ENCODE measurements around the gene FAR2.
"Not testable (repeated sequence)": the region's sequence is repeated elsewhere in the genome, so short reads cannot be mapped to it uniquely, and the experiment has no call there.

FAR2 gene

DNA sequence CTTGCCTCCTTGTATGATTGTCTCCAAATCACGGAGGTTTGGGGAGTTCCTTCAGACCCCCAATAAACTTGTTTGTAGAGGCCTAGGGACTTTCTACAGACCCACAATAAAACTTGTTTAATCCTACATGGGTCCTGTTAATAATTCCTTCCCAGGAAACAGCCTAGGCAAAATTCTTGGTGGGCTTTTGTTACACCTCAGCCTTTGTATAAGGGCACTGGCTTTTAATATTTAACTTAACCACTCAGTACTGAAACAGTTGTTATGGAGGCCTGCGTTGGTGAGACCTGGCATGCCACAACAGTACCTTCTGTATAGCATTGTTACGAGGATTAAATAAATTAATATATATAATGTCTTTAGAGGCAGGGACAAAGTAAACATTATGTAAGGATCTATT lies 32.7 kb upstream of the FAR2 start:
- CTCF ChIA-PET, result no interaction called here
- TF ChIP-seq FOXA1 (IDR thresholded peaks at IDR 0.05), result no peak
- DNase-seq (ENCODE audit: extremely low spot score), result no peak
- POLR2A ChIA-PET, result no interaction called here

DNA sequence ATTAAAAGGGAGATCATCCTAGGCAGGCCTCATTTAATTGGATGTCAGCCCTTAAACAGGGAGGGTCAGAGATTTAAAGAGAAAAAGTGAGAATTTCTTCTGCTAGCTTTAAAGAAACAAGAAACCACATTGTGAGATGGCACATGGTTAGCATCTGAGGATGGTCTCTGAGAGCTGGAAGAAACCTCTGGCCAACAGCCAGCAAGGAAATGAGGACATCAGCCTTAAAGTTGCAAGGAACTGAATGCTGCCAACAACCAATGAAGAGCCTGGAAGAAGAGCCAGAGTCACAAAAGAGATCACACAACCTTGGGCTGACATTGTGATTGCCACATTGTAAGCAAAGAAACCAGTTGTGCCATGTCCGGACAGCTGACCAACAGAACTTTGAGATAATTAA lies 17.5 kb upstream of the FAR2 start:
- CTCF ChIA-PET, result no interaction called here

DNA sequence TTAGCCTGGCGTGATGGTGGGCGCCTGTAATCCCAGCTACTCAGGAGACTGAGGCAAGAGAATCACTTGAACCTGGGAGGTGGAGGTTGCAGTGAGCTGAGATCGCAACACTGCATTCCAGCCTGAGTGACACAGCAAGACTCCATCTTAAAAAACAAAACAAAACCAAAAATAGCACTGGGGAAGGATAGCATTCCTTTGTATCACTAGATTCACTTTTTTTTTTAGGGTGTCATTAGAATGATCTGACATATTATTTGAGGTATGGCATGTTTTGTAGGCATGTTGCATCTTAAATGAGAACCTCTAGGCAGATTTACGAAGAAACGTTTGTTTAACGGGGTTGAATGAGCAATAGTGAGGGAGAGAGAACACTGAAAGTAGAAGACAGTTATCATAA lies 16.8 kb upstream of the FAR2 start:
- no peak for TF ChIP-seq ARNT (IDR thresholded peaks at IDR 0.05)
- no peak for TF ChIP-seq NFRKB (IDR thresholded peaks at IDR 0.05)
- no peak for TF ChIP-seq SP1 (IDR thresholded peaks at IDR 0.05)
- DNase-seq (ENCODE audit: extremely low spot score), result no peak
- CTCF ChIA-PET, result no interaction called here
- POLR2A ChIA-PET, result no interaction called here

More for the DNA sequence above, 17.5 kb upstream of the FAR2 start:
- POLR2A ChIA-PET, result no interaction called here
- TF ChIP-seq, protein P1, sequence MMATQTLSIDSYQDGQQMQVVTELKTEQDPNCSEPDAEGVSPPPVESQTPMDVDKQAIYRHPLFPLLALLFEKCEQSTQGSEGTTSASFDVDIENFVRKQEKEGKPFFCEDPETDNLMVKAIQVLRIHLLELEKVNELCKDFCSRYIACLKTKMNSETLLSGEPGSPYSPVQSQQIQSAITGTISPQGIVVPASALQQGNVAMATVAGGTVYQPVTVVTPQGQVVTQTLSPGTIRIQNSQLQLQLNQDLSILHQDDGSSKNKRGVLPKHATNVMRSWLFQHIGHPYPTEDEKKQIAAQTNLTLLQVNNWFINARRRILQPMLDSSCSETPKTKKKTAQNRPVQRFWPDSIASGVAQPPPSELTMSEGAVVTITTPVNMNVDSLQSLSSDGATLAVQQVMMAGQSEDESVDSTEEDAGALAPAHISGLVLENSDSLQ (IDR thresholded peaks at IDR 0.05), result no peak
- TF ChIP-seq FOXA1 (IDR thresholded peaks at IDR 0.05), result no peak
- no peak for TF ChIP-seq SP1 (IDR thresholded peaks at IDR 0.05)
- no peak for TF ChIP-seq FOXK2 (IDR thresholded peaks at IDR 0.05)
- TF ChIP-seq HDGF (IDR thresholded peaks at IDR 0.05; ENCODE audit: borderline replicate concordance), result no peak
- TF ChIP-seq CTBP1 (IDR thresholded peaks at IDR 0.05; ENCODE audit: borderline replicate concordance), result no peak
- no peak for TF ChIP-seq TARDBP (IDR thresholded peaks at IDR 0.05)
- TF ChIP-seq LEF1 (IDR thresholded peaks at IDR 0.05; ENCODE audit: borderline replicate concordance), result no peak
- no peak for TF ChIP-seq L3MBTL2 (conservative IDR thresholded peaks at IDR 0.05)
- no peak for TF ChIP-seq ELF4 (IDR thresholded peaks at IDR 0.05)
- TF ChIP-seq ARNT (IDR thresholded peaks at IDR 0.05), result no peak
- TF ChIP-seq FOXM1 (IDR thresholded peaks at IDR 0.05; ENCODE audit: borderline replicate concordance), result no peak
- no peak for TF ChIP-seq SUZ12 (IDR thresholded peaks at IDR 0.05)
- no peak for TF ChIP-seq ZNF384 (IDR thresholded peaks at IDR 0.05)
- no peak for TF ChIP-seq NFRKB (IDR thresholded peaks at IDR 0.05)
- no peak for TF ChIP-seq BHLHE40 (IDR thresholded peaks at IDR 0.05; ENCODE audit: borderline replicate concordance)
- no peak for DNase-seq (ENCODE audit: extremely low spot score)

DNA sequence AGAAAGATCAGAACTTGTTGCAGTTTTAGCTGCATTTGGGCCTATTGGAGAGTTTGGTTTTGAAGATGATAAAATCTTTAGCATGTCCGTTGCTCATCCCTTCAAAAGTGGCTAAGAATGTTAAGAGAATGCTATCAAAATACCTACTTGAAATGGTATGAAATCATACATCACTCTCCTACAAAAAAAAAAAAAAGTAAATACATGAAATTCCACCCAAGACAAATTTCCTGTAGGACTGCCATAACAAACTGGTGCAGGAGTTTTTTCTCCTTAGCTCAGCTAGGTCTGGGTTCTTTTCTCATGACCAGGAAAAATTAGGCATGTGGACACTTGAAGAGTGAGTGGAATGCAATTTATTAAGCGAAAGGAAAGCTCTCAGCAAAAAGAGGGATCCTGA lies 15.9 kb upstream of the FAR2 start:
- TF ChIP-seq FOXA1 (IDR thresholded peaks at IDR 0.05) (no peak), BHLHE40 (IDR thresholded peaks at IDR 0.05; ENCODE audit: borderline replicate concordance) (no peak), ELF4 (IDR thresholded peaks at IDR 0.05) (no peak), LEF1 (IDR thresholded peaks at IDR 0.05; ENCODE audit: borderline replicate concordance) (no peak), FOXK2 (IDR thresholded peaks at IDR 0.05) (no peak), NFRKB (IDR thresholded peaks at IDR 0.05) (no peak), ARNT (IDR thresholded peaks at IDR 0.05) (no peak), SUZ12 (IDR thresholded peaks at IDR 0.05) (no peak)
- TF ChIP-seq, protein P1 (IDR thresholded peaks at IDR 0.05), result no peak
- POLR2A ChIA-PET, result no interaction called here
- DNase-seq (ENCODE audit: extremely low spot score), result no peak
- CTCF ChIA-PET, result no interaction called here

DNA sequence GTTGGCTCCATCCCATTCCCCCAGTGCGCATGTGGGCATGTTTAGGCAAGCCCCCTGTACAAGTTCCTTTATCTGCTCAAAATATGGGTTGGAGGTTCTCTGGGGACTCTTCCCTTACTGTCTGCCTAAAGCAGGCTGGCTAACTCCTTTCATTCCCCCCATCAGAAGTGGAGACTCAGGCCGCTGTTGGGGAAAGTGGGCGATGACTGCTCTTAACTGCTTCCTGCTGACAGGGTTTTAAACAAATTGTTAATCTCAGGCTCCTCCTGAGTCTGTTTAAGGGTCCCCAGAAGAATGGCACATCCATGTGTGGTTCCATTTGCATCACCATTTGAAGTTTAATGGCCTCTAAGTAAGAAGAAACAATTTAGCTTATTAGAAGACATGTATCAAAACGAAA lies 15.4 kb upstream of the FAR2 start:
- no peak for TF ChIP-seq FOXM1 (IDR thresholded peaks at IDR 0.05; ENCODE audit: borderline replicate concordance)
- ChIA-PET POLR2A (no interaction called here), CTCF (no interaction called here)
- DNase-seq (ENCODE audit: extremely low spot score), result no peak

DNA sequence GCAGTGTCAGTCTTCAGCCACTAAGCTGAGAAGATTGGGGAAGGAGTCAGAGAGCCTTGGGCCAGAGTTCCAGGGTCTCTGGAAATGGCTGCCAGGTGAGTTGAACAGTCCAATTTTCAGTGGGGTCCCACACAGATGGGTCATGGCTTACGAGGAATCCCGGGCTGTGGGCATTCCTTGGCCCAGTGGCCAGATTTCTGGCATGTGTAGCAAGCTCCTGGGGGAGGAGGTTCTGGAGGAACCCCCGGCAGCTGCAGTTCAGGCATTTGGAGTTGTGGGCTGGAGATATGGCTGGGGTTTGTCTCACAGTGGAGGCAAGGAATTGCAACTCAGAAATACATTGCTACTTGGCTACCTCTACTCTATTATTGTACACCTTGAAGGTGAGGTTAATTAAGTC lies 10.8 kb upstream of the FAR2 start:
- POLR2A ChIA-PET; DNase-seq (ENCODE audit: extremely low spot score); CTCF ChIA-PET: not testable (repeated sequence)

DNA sequence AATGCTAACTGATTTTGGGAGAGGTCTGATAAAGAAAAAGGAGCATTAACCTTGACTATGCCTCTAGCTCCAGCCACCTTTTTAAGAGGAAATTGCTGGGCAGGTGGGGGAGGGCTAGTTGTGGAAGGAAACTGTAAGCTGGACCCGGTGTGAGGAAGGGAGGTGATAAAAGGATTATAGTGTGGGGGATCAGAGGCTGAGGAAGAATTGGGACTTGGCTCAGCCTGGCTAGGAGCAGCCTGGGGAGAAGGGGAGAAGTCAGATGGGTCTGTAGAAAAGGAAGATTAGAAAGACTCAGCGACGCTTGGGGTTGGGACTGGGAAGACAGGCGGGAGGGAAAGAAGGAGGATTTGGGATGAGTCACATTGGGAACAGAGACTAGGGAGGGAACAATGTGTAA lies 10.2 kb upstream of the FAR2 start:
- CTCF ChIA-PET, result interaction anchor here (0.7 kb wide), 1 partner anchor 206 kb away, joined by 3 read pairs; no protein-coding TSS in a partner anchor
- POLR2A ChIA-PET; DNase-seq (ENCODE audit: extremely low spot score): not testable (repeated sequence)

DNA sequence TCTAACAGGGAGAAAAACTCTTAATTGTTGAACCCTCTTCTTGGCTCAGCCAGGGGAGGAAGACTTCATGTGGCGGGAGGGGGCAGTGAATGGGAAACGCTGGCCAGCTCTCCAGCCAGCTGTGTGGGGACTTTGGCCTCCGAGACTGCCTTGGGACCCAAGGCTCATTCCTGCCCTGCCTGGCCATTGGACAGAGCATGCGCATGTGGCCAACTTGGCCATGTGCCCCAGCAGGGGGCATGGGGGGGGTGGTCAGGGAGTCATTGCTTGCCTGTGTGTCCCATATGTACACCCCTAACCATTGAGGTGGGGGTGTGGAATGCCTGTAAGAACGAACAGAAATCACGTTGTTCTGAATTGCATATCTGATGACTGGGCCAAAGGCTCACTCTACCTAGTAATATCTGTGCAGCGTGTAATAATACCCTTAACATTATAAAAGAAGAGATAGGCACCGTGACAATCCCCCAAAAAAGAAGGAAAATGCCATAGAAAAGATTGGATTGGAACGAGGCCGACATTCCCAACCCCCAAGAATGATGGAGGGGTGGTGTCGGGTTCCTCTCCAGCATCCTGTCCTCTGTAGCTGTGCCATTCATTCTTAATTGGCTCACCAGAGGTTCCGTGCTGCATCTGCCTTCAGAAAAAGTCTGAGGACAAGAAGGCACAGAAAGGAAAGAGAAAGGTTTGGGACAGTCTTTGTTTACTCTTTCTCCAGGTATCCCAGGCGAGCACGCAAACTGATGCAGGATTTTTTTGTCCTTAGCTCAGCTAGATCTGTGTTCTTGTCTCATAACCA lies 3.5 kb upstream of the FAR2 start:
- ChIA-PET POLR2A (no interaction called here), CTCF (no interaction called here)
- no peak for TF ChIP-seq ELF4 (IDR thresholded peaks at IDR 0.05)
- TF ChIP-seq FOXK2 (IDR thresholded peaks at IDR 0.05), result no peak
- TF ChIP-seq FOXM1 (IDR thresholded peaks at IDR 0.05; ENCODE audit: borderline replicate concordance), result no peak
- TF ChIP-seq SUZ12 (IDR thresholded peaks at IDR 0.05), result no peak
- TF ChIP-seq TARDBP (IDR thresholded peaks at IDR 0.05), result no peak
- no peak for DNase-seq (ENCODE audit: extremely low spot score)

DNA sequence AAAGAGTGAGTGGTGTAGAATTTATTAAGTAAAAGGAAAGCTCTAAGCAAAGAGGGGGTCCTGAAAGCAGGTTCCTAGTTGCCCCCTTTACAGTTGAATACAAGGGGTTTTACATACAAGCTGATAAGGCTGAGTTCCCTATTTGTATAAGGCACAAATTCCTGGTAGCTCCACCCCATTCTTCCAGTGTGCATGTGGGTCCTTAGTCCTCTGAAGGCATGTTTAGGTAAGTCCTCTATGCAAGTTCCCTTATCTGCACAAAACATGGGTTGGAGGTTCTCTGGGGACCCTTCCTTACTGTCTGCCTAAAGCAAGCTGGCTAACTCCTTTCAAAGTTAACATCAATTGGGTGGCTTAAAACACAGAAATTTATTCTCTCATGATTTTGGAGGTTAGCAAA lies 2.9 kb upstream of the FAR2 start:
- ChIA-PET POLR2A (no interaction called here), CTCF (no interaction called here)
- TF ChIP-seq ELF4 (IDR thresholded peaks at IDR 0.05), result no peak
- no peak for TF ChIP-seq HDGF (IDR thresholded peaks at IDR 0.05; ENCODE audit: borderline replicate concordance)
- DNase-seq (ENCODE audit: extremely low spot score), result no peak

Data from HEK293T (cell line).